ENCODE data around the gene POLE4. TPM values are rescaled to one million over a fixed set of nuclear protein-coding genes. Genes with fewer than 3 reads are reported as not detected.

POLE4 gene
- total RNA-seq, 1 experiment from 2014 or later: 25.6 TPM

GRCh38 chr2:74979844-74980243, 21.4 kb downstream of the POLE4 start:
- RAD21 ChIA-PET (ENCODE audit: low non-redundant PET in 1 of 2, low total read pairs in 2 of 2, uncharacterized antibody in 2 of 2, unreplicated experiment in 2 of 2): no interaction called here

More at GRCh38 chr2:74979844-74980243, 21.4 kb downstream of the POLE4 start:
- POLR2A ChIA-PET: no interaction called here
- H3K27me3 ChIP-seq (ENCODE audit: insufficient read depth, low read length): no peaks in the 10 kb centered on the region
- no peak overlapping the region for H3K4me2 ChIP-seq (ENCODE audit: low read length)
- H4K20me1 ChIP-seq (ENCODE audit: insufficient read depth): no peaks in the 10 kb centered on the region
- TF ChIP-seq SP1 (IDR thresholded peaks at IDR 0.05; ENCODE audit: low read depth): no peak
- TF ChIP-seq, protein P1, sequence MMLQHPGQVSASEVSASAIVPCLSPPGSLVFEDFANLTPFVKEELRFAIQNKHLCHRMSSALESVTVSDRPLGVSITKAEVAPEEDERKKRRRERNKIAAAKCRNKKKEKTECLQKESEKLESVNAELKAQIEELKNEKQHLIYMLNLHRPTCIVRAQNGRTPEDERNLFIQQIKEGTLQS (IDR thresholded peaks at IDR 0.05): no peak
- no peak for TF ChIP-seq FOSL1 (IDR thresholded peaks at IDR 0.05; ENCODE audit: low read depth)
- TF ChIP-seq JUND (IDR thresholded peaks at IDR 0.05): no peak
- no peak for TF ChIP-seq ZNF274 (IDR thresholded peaks at IDR 0.05; ENCODE audit: low read depth, low read length)
- TF ChIP-seq POLR2A (IDR thresholded peaks at IDR 0.05; ENCODE audit: borderline replicate concordance, extremely low read depth, insufficient read depth, insufficient read length): no peak
- no peak for TF ChIP-seq CBX3 (IDR thresholded peaks at IDR 0.05; ENCODE audit: low read depth)
- TF ChIP-seq EZH2 (IDR thresholded peaks at IDR 0.05): no peak
- TF ChIP-seq, protein P2, sequence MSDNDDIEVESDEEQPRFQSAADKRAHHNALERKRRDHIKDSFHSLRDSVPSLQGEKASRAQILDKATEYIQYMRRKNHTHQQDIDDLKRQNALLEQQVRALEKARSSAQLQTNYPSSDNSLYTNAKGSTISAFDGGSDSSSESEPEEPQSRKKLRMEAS (IDR thresholded peaks at IDR 0.05): no peak
- no peak for TF ChIP-seq ZBTB33 (IDR thresholded peaks at IDR 0.05; ENCODE audit: extremely low read depth, insufficient replicate concordance, low read length)
- no peak for TF ChIP-seq EZH2phosphoT487 (IDR thresholded peaks at IDR 0.05; ENCODE audit: borderline replicate concordance)
- TF ChIP-seq CTCF (IDR thresholded peaks at IDR 0.05 in 2 of 3, conservative IDR thresholded peaks at IDR 0.05 in 1 of 3; ENCODE audit: borderline replicate concordance in 1 of 3, insufficient read depth in 1 of 3, low read depth in 2 of 3, low read length in 2 of 3): no peak
- TF ChIP-seq ZFX (IDR thresholded peaks at IDR 0.05): no peak
- TF ChIP-seq SRF (IDR thresholded peaks at IDR 0.05; ENCODE audit: low read depth): no peak
- no peak for TF ChIP-seq RAD21 (IDR thresholded peaks at IDR 0.05; ENCODE audit: low read depth)
- no peak for TF ChIP-seq TCF7L2 (IDR thresholded peaks at IDR 0.05; ENCODE audit: borderline replicate concordance, extremely low read depth, insufficient read depth, insufficient read length)
- DNase-seq (ENCODE audit: low read depth, low spot score) (no peak), ATAC-seq (no peak)
- no peak overlapping the region for H3K9ac ChIP-seq (ENCODE audit: low read length)
- no TSS peak for BruUV-seq (replicated peaks)
- H3K4me3 ChIP-seq (replicated peaks in 1 of 2; ENCODE audit: low read depth in 1 of 2, low read length in 2 of 2): no peak overlapping the region
- no peak overlapping the region for H2AFZ ChIP-seq (ENCODE audit: low read depth, low read length, poor library complexity, severe bottlenecking)
- H3K4me1 ChIP-seq (ENCODE audit: control insufficient read depth in 1 of 2, insufficient read depth in 2 of 2, low read length in 2 of 2): no peaks in the 10 kb centered on the region
- intact Hi-C loops (cut with micrococcal nuclease): loop anchor here (5.0 kb wide), 1 partner anchor 63 kb away; no protein-coding TSS in a partner anchor
- H3K9me3 ChIP-seq (ENCODE audit: control insufficient read depth in 1 of 2, insufficient read depth in 1 of 2, low read depth in 1 of 2, low read length in 2 of 2): no peaks in the 10 kb centered on the region
- no peaks in the 10 kb centered on the region for H3K36me3 ChIP-seq (ENCODE audit: control insufficient read depth in 1 of 2, insufficient read depth in 2 of 2, low read length in 2 of 2)
- H3K9me2 ChIP-seq (ENCODE audit: insufficient read depth): no peaks in the 10 kb centered on the region
- CTCF ChIA-PET: no interaction called here
- H3K79me2 ChIP-seq (ENCODE audit: insufficient read depth, low read length): no peaks in the 10 kb centered on the region
- no peak overlapping the region for H3K27ac ChIP-seq (ENCODE audit: low read depth, low read length)
